GF-D8 (cell line): ENCODE results near the gene FAM72D.
"Not testable (repeated sequence)": the region's sequence is repeated elsewhere in the genome, so short reads cannot be mapped to it uniquely, and the experiment has no call there.

Source experiments
- DNase-seq: peaks from one replicate; lab custom pipeline; 2025; lab: John Stamatoyannopoulos, UW

The FAM72D gene

GRCh38 chr1:145147172-145147571 lies 51.4 kb downstream of the FAM72D start:
- not testable (repeated sequence) for DNase-seq

- not testable (repeated sequence) for DNase-seq
Observed at GRCh38 chr1:145155421-145155820, 59.6 kb downstream of the FAM72D start.

- DNase-seq: not testable (repeated sequence)
Observed at GRCh38 chr1:145155873-145156272, 60.1 kb downstream of the FAM72D start.

GRCh38 chr1:145156891-145157610 lies 61.3 kb downstream of the FAM72D start:
- DNase-seq: not testable (repeated sequence)

- DNase-seq: not testable (repeated sequence)
Observed at GRCh38 chr1:145157715-145158114, 61.9 kb downstream of the FAM72D start.

GRCh38 chr1:145161046-145161752 lies 65.4 kb downstream of the FAM72D start:
- DNase-seq: not testable (repeated sequence)
